Measurements from ENCODE around the gene HRNR. TPM values are rescaled to one million over a fixed set of nuclear protein-coding genes. Genes with fewer than 3 reads are reported as not detected.
"Not testable (repeated sequence)": the region's sequence is repeated elsewhere in the genome, so short reads cannot be mapped to it uniquely, and the experiment has no call there.

HRNR gene
- total RNA-seq, result not detected
- polyA plus RNA-seq, result not detected
- long read RNA-seq, donor 1, result 0 reads
- long read RNA-seq, donor 2, result 0 reads
- long read RNA-seq, donor 3, result 0 reads

DNA sequence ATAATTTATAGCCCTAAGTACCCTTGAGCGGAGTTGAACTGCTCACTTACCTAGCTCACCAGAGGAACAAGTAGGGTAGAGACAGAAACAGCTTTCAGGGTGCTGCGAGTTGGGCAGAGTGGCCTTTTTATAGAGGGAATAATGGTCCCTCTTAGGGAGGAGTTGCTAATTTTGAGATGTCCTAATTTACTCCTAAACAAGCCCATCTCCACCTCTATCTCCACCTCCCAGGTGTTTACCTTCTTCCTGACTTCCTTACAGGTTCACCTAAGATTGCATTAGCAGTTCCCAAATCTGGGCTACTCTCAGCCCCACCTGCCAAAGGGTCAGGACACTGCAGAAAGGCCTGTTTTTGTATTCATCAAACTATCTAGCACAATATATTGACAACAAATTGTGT lies at the start of gene HRNR:
TSS of gene HRNR (minus strand) at position 101 of the 400 bp plus-strand sequence. CDS start 940 bp downstream, outside the sequence.
- H3K36me3 ChIP-seq, result no peaks in the 10 kb centered on the region
- H3K27me3 ChIP-seq, result no peaks in the 10 kb centered on the region
- no peak for DNase-seq
- no peaks in the 10 kb centered on the region for H3K9me3 ChIP-seq
- H3K4me1 ChIP-seq (ENCODE audit: insufficient read depth), result no peaks in the 10 kb centered on the region
- TF ChIP-seq, protein P1, sequence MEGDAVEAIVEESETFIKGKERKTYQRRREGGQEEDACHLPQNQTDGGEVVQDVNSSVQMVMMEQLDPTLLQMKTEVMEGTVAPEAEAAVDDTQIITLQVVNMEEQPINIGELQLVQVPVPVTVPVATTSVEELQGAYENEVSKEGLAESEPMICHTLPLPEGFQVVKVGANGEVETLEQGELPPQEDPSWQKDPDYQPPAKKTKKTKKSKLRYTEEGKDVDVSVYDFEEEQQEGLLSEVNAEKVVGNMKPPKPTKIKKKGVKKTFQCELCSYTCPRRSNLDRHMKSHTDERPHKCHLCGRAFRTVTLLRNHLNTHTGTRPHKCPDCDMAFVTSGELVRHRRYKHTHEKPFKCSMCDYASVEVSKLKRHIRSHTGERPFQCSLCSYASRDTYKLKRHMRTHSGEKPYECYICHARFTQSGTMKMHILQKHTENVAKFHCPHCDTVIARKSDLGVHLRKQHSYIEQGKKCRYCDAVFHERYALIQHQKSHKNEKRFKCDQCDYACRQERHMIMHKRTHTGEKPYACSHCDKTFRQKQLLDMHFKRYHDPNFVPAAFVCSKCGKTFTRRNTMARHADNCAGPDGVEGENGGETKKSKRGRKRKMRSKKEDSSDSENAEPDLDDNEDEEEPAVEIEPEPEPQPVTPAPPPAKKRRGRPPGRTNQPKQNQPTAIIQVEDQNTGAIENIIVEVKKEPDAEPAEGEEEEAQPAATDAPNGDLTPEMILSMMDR (IDR thresholded peaks at IDR 0.05), result no peak
- TF ChIP-seq POLR2A (IDR thresholded peaks at IDR 0.05) (no peak), EP300 (IDR thresholded peaks at IDR 0.05) (no peak)
- no peak within 1 kb of the TSS for H3K4me3 ChIP-seq
- 83 to 88% (median 86%) methylated on average over 2 of the region's 2 CpGs for WGBS, 3 donors
- intact Hi-C loops (cut with DNase I), result no loop called here
- H3K27ac ChIP-seq, result no peak within 1 kb of the TSS

DNA sequence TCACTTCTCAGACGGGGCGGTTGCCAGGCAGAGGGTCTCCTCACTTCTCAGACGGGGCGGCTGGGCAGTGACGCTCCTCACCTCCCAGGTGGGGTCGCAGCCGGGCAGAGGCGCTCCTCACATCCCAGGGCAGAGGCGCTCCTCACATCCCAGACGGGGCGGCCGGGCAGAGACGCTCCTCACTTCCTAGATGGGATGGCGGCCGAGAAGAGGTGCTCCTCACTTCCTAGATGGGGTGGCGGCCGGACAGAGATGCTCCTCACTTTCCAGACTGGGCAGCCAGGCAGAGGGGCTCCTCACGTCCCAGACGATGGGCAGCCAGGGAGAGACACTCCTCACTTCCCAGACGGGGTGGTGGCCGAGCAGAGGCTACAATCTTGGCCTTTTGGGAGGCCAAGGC lies 32.4 kb upstream of the HRNR start:
- H3K27me3 ChIP-seq; H3K4me1 ChIP-seq (ENCODE audit: insufficient read depth); H3K9me3 ChIP-seq; H3K27ac ChIP-seq; intact Hi-C loops (cut with DNase I); H3K36me3 ChIP-seq; H3K4me3 ChIP-seq; DNase-seq: not testable (repeated sequence)
- WGBS, 3 donors, result 85 to 97% (median 86%) methylated on average over 19 to 21 of the region's 21 CpGs

DNA sequence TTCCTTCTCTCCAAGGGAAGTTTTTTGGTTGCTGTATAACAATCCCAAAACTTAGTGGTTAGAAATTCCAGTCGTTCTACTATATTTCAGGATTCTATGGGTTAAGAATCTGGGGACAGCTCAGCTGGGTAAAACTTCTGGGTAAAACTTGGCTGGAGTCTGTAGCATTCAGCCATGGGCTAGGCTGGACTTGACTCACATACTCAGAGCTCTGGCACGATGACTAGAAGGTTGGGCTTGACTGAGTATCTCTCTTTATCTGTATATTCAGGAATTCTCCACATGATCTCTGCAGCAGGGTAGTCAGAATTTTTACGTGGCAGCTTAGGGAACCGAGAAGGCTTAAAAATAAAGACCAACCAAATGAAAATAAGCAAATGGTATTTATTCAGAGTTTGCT lies 28.2 kb upstream of the HRNR start:
- H3K4me3 ChIP-seq, result no peak overlapping the region

DNA sequence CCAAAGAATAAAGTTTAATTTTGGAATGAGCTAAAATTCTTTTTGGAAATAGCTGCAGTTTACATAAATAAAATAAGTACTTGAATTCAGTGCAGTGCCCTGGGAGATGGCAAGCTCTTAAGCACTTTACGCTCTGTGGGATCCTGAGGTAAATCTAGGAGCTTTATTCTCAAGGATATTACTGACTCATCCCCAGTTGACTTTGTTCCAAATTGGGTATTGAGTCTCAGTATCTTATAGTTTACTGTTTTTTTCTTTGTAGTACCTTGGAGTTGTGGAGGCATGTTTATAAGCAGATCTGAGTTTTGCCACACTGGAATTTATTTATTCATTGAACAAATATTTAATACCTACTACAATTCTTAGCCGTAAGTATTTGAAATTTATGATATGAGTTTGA lies 27.4 kb upstream of the HRNR start:
- no peak for TF ChIP-seq EP300 (IDR thresholded peaks at IDR 0.05)
- no peak for TF ChIP-seq POLR2A (IDR thresholded peaks at IDR 0.05)
- TF ChIP-seq, protein P1 (IDR thresholded peaks at IDR 0.05), result no peak
- Histone ChIP-seq H3K4me1 (ENCODE audit: insufficient read depth) (no peaks in the 10 kb centered on the region), H3K36me3 (no peaks in the 10 kb centered on the region), H3K27ac (no peak overlapping the region), H3K9me3 (no peaks in the 10 kb centered on the region), H3K4me3 (no peak overlapping the region), H3K27me3 (no peaks in the 10 kb centered on the region)
- WGBS, 3 donors, result 25 to 91% (median 26%) methylated on average over 2 of the region's 2 CpGs
- no peak for DNase-seq
- intact Hi-C loops (cut with DNase I), result no loop called here

More for the DNA sequence above, 28.2 kb upstream of the HRNR start:
- no peak for DNase-seq
- 48 to 67% (median 52%) methylated on average over 4 of the region's 4 CpGs for WGBS, 3 donors
- no peak for TF ChIP-seq EP300 (IDR thresholded peaks at IDR 0.05)
- TF ChIP-seq POLR2A (IDR thresholded peaks at IDR 0.05), result no peak
- H3K27me3 ChIP-seq, result no peaks in the 10 kb centered on the region
- no peak overlapping the region for H3K27ac ChIP-seq
- no peaks in the 10 kb centered on the region for H3K4me1 ChIP-seq (ENCODE audit: insufficient read depth)
- no peaks in the 10 kb centered on the region for H3K36me3 ChIP-seq
- intact Hi-C loops (cut with DNase I), result no loop called here
- H3K9me3 ChIP-seq, result no peaks in the 10 kb centered on the region

DNA sequence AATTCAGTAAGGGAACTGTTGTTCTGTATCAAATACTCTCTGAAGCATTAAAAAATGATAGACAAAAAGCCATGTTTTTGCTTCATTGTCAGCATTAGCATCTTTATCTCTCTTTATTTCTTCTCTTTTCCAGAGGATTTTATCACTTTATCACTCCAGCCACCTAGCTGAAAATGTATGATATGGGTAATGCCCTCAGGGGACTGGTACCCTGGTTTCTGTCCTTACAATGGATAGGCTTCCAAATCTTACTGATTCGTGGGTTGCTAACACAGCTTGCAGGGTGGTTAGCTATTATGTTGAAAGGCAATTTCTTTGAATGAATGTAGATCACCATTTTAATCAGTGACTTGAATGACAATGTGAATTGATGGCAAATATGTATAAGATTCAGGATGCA lies 23.3 kb upstream of the HRNR start:
- H3K9me3 ChIP-seq, result no peaks in the 10 kb centered on the region
- H3K4me3 ChIP-seq, result no peak overlapping the region
- no peak for TF ChIP-seq EP300 (IDR thresholded peaks at IDR 0.05)
- no peak for TF ChIP-seq POLR2A (IDR thresholded peaks at IDR 0.05)
- TF ChIP-seq, protein P1 (IDR thresholded peaks at IDR 0.05), result no peak
- DNase-seq, result no peak
- H3K27me3 ChIP-seq, result no peaks in the 10 kb centered on the region
- WGBS, 3 donors, result 67 to 84% (median 69%) methylated on average over 1 of the region's 1 CpG
- intact Hi-C loops (cut with DNase I), result no loop called here
- no peaks in the 10 kb centered on the region for H3K36me3 ChIP-seq
- H3K27ac ChIP-seq, result no peak overlapping the region
- H3K4me1 ChIP-seq (ENCODE audit: insufficient read depth), result no peaks in the 10 kb centered on the region

Data from ovary (tissue), 10 donors.